HG02943 (cell line): ENCODE measurements around the gene PMPCB.

Experiments used
- ATAC-seq: cut with Tn5 transposase; IDR thresholded peaks from one replicate; pipeline ENCODE4 v1.9.1; 2021; ENCODE audit warnings: mild to moderate bottlenecking, low read depth, moderate library complexity; ENCODE audit not compliant: unreplicated experiment

Gene PMPCB

GRCh38 chr7:103316380-103316941 is 19.2 kb downstream of the PMPCB start:
- ATAC-seq = no peak

GRCh38 chr7:103317009-103317408 is 19.8 kb downstream of the PMPCB start:
- no peak for ATAC-seq

GRCh38 chr7:103325744-103326143 is 28.5 kb downstream of the PMPCB start:
- ATAC-seq = no peak

DNA sequence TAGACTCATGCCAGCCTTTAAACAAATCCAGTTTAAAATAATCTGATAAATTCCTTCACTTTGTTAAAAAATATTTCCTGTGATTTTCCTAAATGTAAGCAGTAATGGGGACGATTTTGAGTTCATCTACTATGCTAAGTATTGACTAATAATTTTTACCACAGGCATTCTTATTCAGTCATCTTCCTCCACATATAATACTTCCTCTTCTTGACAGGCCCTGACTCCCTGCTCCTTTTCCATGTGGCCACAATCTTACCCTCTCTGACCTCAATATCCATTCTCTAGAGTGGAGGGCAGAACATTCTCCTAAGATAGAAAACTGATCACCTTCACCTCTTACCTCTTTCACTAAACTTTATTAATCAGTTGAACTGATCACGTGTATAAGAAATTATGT is 39.5 kb downstream of the PMPCB start:
- ATAC-seq = no peak

GRCh38 chr7:103338864-103339263 is 41.6 kb downstream of the PMPCB start:
- ATAC-seq = no peak

GRCh38 chr7:103341466-103341865 is 44.2 kb downstream of the PMPCB start:
- ATAC-seq = no peak

DNA sequence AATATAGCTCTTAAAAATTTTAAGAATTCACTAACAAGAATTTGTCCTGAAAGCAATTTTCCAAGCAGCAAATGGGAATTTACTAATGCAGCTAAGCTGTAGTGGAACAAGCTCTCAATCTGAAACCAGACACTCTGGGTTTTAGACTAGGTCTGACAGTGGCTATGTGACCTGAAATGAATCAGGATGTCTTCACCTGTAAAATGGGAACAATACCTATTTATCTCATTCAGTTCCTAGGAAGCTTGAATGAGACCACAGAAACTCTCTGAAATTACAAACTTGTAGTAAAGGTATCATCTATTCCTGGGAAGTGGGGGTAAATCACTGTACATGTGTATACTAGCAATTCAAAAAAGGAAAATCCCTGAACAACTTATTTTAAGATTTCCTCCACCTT is 46.1 kb downstream of the PMPCB start:
- no peak for ATAC-seq

DNA sequence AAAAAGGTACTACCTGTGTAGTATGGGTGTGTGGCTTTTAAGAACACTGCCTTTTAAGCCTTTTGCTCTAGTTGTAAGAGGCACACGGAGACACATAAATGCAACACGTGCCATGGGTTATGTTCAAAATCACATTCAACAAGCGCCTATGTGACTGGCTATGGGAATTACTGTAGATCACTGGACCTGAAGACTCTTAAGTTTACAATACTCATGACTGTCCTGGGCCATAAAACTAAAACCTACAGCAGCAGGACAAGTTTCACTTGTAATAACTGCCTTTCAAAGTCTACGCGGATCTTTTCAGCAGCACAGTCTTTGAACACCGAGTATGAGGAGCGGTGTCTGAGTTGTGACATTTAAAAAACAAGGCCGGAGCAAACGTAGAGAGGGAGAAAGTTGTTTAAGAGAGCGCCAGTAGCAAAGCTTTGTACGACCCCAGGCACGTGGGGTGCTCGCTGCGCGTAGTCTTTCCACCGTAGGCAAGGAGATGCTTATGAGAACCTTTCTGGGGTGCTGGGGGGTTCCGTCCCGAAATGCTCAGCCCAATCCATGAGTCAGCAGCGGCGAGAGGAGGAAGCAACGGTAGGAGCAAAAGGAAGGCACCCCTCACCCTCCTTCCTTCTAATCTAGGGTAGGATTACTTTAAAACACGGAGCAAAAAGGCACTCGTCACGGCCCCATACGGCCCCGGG is 46.7 kb downstream of the PMPCB start:
- peak; percentile 11 for ATAC-seq

DNA sequence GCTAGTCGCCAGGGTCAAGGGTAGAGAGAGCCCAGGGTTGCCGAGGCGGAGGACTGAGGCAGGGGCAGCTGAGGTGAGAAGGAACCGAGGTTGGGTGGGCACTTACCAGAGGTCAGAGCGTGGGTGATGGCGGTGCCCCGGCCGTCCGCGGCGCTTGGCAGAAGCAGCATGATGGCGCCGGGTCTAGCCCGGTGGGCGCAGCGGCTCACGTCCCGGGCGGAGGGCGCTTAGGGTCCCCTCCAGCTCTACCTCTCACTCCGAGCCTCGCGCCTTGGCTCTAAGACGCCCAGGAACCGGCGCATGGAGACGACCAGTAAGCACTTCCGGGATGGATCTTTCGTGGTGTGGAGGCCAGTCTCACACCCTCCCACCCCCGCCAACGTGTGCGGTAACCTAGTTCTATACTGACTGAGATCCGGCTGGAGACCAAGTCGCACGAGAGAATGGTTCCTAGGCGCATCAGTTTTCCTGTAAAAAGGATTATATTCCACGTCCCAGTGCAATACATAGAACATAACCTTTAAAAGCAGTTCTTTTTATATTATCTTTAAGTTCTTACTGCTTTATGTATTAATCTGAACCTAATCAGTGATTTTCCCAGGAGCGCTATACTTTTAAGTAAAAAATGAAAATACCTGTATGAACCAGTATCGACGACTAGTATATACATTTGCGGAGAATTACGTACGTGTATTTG is 47.4 kb downstream of the PMPCB start, which contains the start of gene DNAJC2:
Gene DNAJC2 (minus strand): TSS at position 315 of the 697 bp plus-strand sequence. CDS start 145 bp downstream, at position 170.
- ATAC-seq = peak; percentile 68

DNA sequence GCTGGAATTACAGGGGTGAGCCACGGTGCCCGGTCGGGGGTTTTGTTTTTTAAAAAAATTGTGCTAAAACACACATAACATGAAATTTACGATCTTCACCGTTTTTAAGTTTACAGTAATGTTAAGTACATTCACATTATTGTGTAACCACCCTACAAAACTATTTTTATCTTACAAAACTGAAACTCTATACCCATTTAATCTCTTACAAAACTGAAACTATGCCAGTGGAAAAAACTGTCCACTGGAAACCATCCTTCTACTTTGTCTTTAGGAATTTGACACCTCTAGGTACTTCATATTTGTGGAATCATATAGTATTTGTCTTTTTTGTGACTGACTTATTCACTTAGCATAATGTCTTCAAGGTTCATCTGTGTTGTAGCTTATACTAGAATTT is 49.2 kb downstream of the PMPCB start:
- no peak for ATAC-seq

- ATAC-seq = peak; percentile 64
Measured at GRCh38 chr7:103347507-103348267, 50.5 kb downstream of the PMPCB start, which contains the start of gene PSMC2. TSS of gene PSMC2 (plus strand) at chr7:103347643. CDS start at chr7:103347712, 69 bp downstream.

DNA sequence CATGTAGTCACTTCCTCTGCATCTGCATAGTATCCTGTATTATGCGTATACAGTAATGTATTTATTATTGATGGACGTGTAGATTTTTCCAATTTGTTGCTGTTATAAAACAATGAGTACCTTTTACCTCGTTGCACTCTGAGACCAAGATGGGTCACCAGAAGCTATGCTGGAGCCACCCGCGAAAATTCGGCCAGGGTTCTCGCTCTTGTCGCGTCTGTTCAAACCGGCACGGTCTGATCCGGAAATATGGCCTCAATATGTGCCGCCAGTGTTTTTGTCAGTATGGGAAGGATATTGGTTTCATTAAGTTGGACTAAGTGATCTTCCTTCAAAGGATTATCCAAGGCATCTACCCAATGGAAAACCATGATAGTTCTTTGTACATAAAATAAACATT is 51.2 kb downstream of the PMPCB start:
- no peak for ATAC-seq

- no peak for ATAC-seq
Measured at GRCh38 chr7:103348959-103349358, 51.7 kb downstream of the PMPCB start.

DNA sequence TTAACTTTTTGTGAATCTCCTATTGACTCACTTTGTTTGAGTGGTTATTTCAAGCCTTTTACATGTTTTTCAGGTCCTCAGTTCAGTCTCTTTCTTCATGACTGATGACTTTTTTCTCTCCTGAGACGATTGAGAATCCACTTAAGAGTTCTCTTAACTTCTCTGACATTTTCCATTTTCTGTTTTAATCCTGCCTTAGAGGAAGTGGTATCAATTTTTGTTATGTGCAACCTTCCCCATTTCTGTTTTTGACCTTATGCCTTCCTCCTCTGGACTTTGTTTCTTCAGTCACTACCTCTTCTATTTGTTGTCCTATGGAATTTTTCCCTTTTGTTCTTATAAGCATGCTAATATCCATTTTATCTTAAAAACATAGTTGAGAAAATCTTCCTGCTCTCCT is 52.6 kb downstream of the PMPCB start:
- no peak for ATAC-seq
